Lung (tissue), 12 donors: ENCODE measurements around the gene LIMCH1. TPM values are rescaled to one million over a fixed set of nuclear protein-coding genes. Genes with fewer than 3 reads are reported as not detected.

Experiments
- ATAC-seq: fragments of 200-7000 bp; cut with Tn5 transposase; one replicate; pipeline ENCODE4 v1.9.1; 2020; ENCODE audit warnings: moderate number of reproducible peaks; ENCODE audit not compliant: insufficient read depth, low FRiP score
- DNase-seq, 3 donors: peaks; one replicate each; pipeline ENCODE4 v3.0.0-alpha.2; 2013 to 2017
- H3K27ac ChIP-seq, 2 donors: one replicate each; pipeline ENCODE4 v1.5.1; 2013; ENCODE audit warnings: mild to moderate bottlenecking in 2 of 2, moderate library complexity in 2 of 2, control low read depth in 1 of 2, inconsistent platforms in 1 of 2, low read depth in 1 of 2, low read length in 1 of 2
- H3K27me3 ChIP-seq, 3 donors: one replicate each; pipeline ENCODE4 v1.5.1; 2013; ENCODE audit warnings: low read length in 2 of 3; ENCODE audit not compliant: control insufficient read depth in 3 of 3, insufficient read depth in 3 of 3
- H3K36me3 ChIP-seq, 4 donors: one replicate each; pipeline ENCODE4 v1.5.1; 2013; ENCODE audit warnings: low read length in 4 of 4, mild to moderate bottlenecking in 1 of 4, moderate library complexity in 1 of 4; ENCODE audit not compliant: control insufficient read depth in 4 of 4, insufficient read depth in 4 of 4
- H3K4me1 ChIP-seq, 5 donors: one replicate each; pipeline ENCODE4 v1.5.1; 2013; ENCODE audit warnings: low read length in 5 of 5, mild to moderate bottlenecking in 2 of 5, moderate library complexity in 1 of 5; ENCODE audit not compliant: control insufficient read depth in 5 of 5, insufficient read depth in 5 of 5
- H3K4me3 ChIP-seq: one replicate; pipeline ENCODE4 v1.5.1; 2013; ENCODE audit warnings: mild to moderate bottlenecking, control low read depth, moderate library complexity
- H3K9ac ChIP-seq, 2 donors: one replicate each; pipeline ENCODE4 v1.5.1; 2013; ENCODE audit warnings: low read length in 2 of 2, control low read depth in 1 of 2; ENCODE audit not compliant: insufficient read depth in 1 of 2
- H3K9me3 ChIP-seq, 4 donors: one replicate each; pipeline ENCODE4 v1.5.1; 2013; ENCODE audit warnings: low read length in 3 of 4, mild to moderate bottlenecking in 1 of 4, moderate library complexity in 1 of 4; ENCODE audit not compliant: control insufficient read depth in 4 of 4, insufficient read depth in 3 of 4
- CTCF ChIP-seq: IDR thresholded peaks from 2 replicates; pipeline ENCODE4 v1.5.1; 2012; ENCODE audit warnings: mild to moderate bottlenecking; ENCODE audit errors: control extremely low read depth, extremely low read depth
- WGBS, 2 donors: extraction: QIAGEN DNeasy Blood & Tissue Kit; methylation state at CpG; one replicate each; pipeline ENCODE4 v1.1.7; 2013; 5-methylcytosine and 5-hydroxymethylcytosine counted together
- polyA plus RNA-seq, 2 donors: library from polyadenylated mRNA; stranded (reverse); fragments of 200-250 nt; gene quantifications; one replicate each; pipeline ENCODE4 v1.2.1, GENCODE V29; 2013
- total RNA-seq, 2 donors: library from RNA; depleted of rRNA in 1 of 2; stranded (reverse); fragments of >200 nt in 1 of 2; gene quantifications; one replicate each; pipeline ENCODE4 v1.2.1, GENCODE V29; 2014 to 2021
- donor health status: control.
- donor health status: control.
- donor health status: Bipolar disorder and iron deficiency.
- donor health status: healthy.
- donor health status: DM: yes; HTN: yes; CAD: no.

LIMCH1 gene
- total and polyA plus RNA-seq, 4 donors: 43.4 to 299 (median 128) TPM

GRCh38 chr4:41517747-41518146 lies 20.2 kb upstream of the LIMCH1 start:
- ATAC-seq (no peak), DNase-seq (no peak)
- Histone ChIP-seq H3K9ac (no peak overlapping the region), H3K4me1 (peaks cover 0 to 11% (median 6%) of the 10 kb centered on the region in 5 donors), H3K36me3 (no peaks in the 10 kb centered on the region), H3K27me3 (no peaks in the 10 kb centered on the region), H3K9me3 (no peaks in the 10 kb centered on the region), H3K4me3 (no peak overlapping the region), H3K27ac (no peak overlapping the region)
- 95 to 98% methylated on average over 1 of the region's 1 CpG for WGBS, 2 donors
- no peak for TF ChIP-seq CTCF

GRCh38 chr4:41524425-41524824 lies 13.5 kb upstream of the LIMCH1 start:
- Histone ChIP-seq H3K27me3 (no peaks in the 10 kb centered on the region), H3K27ac (peak overlapping the region in 1 of 2 donors; percentile 9), H3K4me1 (peaks cover 1 to 25% (median 17%) of the 10 kb centered on the region in 5 donors), H3K4me3 (no peak overlapping the region), H3K9me3 (no peaks in the 10 kb centered on the region), H3K9ac (no peak overlapping the region), H3K36me3 (peaks cover 0 to 2% (median 0%) of the 10 kb centered on the region in 4 donors)
- 61 to 71% methylated on average over 4 of the region's 4 CpGs for WGBS, 2 donors
- ATAC-seq (no peak), DNase-seq (no peak)
- no peak for TF ChIP-seq CTCF

GRCh38 chr4:41525129-41525528 lies 12.8 kb upstream of the LIMCH1 start:
- Histone ChIP-seq H3K9ac (no peak overlapping the region), H3K27ac (no peak overlapping the region), H3K9me3 (no peaks in the 10 kb centered on the region), H3K36me3 (peaks cover 0 to 2% (median 0%) of the 10 kb centered on the region in 4 donors), H3K4me1 (peaks cover 1 to 32% (median 21%) of the 10 kb centered on the region in 5 donors), H3K4me3 (no peak overlapping the region), H3K27me3 (no peaks in the 10 kb centered on the region)
- ATAC-seq: no peak
- DNase-seq: peak in 1 of 3 donors; percentile 56
- WGBS, 2 donors: 68 to 80% methylated on average over 11 of the region's 11 CpGs
- TF ChIP-seq CTCF: no peak

- peaks cover 0 to 2% (median 0%) of the 10 kb centered on the region in 4 donors for H3K36me3 ChIP-seq
- TF ChIP-seq CTCF: no peak
- DNase-seq (no peak), ATAC-seq (no peak)
- 90 to 95% methylated on average over 2 of the region's 2 CpGs for WGBS, 2 donors
- no peak overlapping the region for H3K9ac ChIP-seq
- no peak overlapping the region for H3K27ac ChIP-seq
- H3K4me1 ChIP-seq: peaks cover 1 to 35% (median 21%) of the 10 kb centered on the region in 5 donors
- H3K4me3 ChIP-seq: no peak overlapping the region
- no peaks in the 10 kb centered on the region for H3K27me3 ChIP-seq
- H3K9me3 ChIP-seq: no peaks in the 10 kb centered on the region
Observed at GRCh38 chr4:41526628-41527027, 11.3 kb upstream of the LIMCH1 start.
